GM12891 (cell line): ENCODE data around the gene ANKDD1B.

Experiments used
- DNase-seq: peaks from one replicate; pipeline ENCODE4 v3.0.0; 2011; ENCODE audit warnings: low spot score; ENCODE audit not compliant: insufficient read length
- FAIRE-seq: peaks from 2 replicates; lab custom pipeline; 2011; peaks lifted over from hg19 to GRCh38; lab: Jason Lieb, UNC
- PAX5 ChIP-seq: IDR thresholded peaks from 2 replicates; pipeline ENCODE4 v1.6.1; 2011; ENCODE audit warnings: low read length, moderate library complexity, mild to moderate bottlenecking; ENCODE audit not compliant: insufficient read depth, severe bottlenecking
- POLR2A ChIP-seq: IDR thresholded peaks from 2 replicates; pipeline ENCODE4 v1.6.1; 2011; ENCODE audit warnings: low read depth, low read length, control low read depth
- POLR2AphosphoS5 ChIP-seq: IDR thresholded peaks from 2 replicates; pipeline ENCODE4 v1.6.1; 2011; ENCODE audit warnings: low read depth, low read length, control low read depth
- POU2F2 ChIP-seq: IDR thresholded peaks from 2 replicates; pipeline ENCODE4 v1.6.1; 2011; ENCODE audit warnings: low read depth, mild to moderate bottlenecking, control low read depth, low read length, moderate library complexity
- SPI1 ChIP-seq: IDR thresholded peaks from 2 replicates; pipeline ENCODE4 v1.6.1; 2011; ENCODE audit warnings: low read depth, low read length, control low read depth
- TAF1 ChIP-seq: IDR thresholded peaks from 2 replicates; pipeline ENCODE4 v1.6.1; 2011; ENCODE audit warnings: low read depth, low read length, control low read depth

Gene ANKDD1B

GRCh38 chr5:75630875-75631274 is 19.6 kb downstream of the ANKDD1B start:
- DNase-seq = no peak
- FAIRE-seq = no peak
- TF ChIP-seq POLR2AphosphoS5 (no peak), POLR2A (no peak), POU2F2 (no peak), TAF1 (no peak), PAX5 (no peak), SPI1 (no peak)

DNA sequence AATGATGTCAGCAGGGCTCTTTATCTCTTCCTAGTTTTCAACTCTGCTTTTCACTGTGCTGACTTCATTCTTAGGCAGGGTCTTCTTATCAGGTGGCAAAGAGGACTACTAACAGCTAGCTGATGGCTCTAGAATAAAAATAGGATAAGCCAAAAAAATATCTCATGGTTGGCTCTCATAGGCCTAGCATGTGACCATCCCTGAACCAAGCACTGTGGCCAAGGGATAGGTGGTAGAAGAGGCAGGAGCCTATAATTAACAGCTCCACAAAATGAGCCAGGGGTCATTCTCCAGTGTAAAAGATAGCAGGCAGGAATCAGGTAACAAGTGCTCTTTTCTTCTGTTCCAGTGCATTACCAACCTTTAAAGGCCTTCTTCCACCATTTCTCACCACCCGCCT is 21.1 kb downstream of the ANKDD1B start:
- TF ChIP-seq POU2F2 (no peak), POLR2AphosphoS5 (no peak), PAX5 (no peak), POLR2A (no peak), TAF1 (no peak), SPI1 (no peak)
- no peak for FAIRE-seq
- no peak for DNase-seq

- no peak for FAIRE-seq
- DNase-seq = no peak
Observed at GRCh38 chr5:75637949-75638348, 26.7 kb downstream of the ANKDD1B start.

DNA sequence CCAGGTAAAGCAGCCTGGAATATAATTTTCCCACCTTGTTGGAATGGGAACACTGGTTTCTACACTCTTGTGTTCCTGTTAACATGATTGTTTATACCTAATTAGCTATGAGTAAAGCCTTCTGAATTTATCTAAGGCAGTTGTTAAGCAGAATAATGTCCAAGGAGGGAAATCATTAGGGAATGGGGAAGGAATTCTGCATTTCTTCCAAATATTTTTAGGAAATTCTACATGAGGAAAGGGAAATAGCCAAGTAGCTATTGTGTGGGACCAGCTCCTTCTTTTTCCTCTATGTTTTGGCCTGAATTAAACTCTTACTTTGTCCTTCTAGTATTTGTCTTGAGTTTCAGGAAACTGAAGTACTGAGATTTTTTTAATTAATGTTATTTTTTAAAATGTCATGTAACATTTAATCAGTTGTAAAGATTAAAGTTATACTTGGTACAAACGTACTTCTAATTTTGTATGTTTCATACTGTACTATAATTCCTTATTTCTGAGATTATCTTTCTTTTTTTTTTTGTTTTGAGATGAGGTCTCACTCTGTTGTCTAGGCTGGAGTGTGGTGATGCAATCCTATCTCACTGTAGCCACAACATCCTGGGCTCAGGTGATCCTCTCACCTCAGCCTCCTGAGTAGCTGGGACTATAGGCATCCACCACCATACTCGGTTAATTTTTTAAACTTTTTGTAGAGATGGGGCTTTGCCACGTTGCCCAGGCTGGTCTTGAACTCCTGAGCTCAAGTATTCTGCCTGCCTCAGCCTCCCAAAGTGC is 28.5 kb downstream of the ANKDD1B start:
- FAIRE-seq = no peak
- DNase-seq = no peak
- TF ChIP-seq PAX5 (no peak), POLR2A (no peak), SPI1 (no peak), POU2F2 (no peak), TAF1 (no peak), POLR2AphosphoS5 (no peak)

More at GRCh38 chr5:75637949-75638348, 26.7 kb downstream of the ANKDD1B start:
- TF ChIP-seq POLR2AphosphoS5 (no peak), POLR2A (no peak), TAF1 (no peak)

DNA sequence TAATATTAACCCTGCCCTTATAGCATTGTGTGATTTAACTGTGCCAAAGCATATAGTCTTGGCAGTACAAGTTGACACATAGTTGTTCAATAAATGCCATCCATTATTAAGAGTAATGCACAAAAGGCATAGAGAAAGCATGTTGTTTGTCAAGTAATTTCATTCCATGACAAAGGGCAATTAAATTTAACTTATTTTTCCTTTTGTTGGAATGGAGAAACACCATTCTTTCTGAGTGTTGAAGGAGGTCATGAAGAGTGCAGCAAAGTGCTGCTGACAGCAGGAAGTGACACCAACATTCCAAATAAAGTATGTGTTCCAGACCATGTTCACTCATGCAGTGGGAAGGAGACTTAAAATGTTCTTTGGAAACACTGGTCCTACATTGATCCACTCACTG is 29.1 kb downstream of the ANKDD1B start:
- DNase-seq (no peak), FAIRE-seq (no peak)

DNA sequence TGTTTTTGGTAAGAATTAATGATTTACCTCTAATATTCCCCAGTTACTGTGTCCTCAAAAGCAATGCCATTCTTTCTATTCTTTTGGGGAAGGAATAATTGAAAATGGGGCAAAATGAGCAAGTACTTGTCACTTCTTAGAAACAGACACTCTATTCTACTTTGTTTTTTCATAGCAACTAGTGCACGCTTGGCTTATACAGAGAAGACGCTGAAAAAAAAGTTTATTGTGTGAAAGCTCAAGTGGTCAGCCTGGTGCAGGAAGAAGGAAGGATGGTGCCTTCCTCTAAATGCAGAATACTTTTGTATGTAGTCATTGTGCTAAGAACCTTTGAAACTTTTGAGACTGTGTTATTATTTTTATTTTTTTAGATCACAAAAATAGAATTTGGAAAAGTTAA is 29.6 kb downstream of the ANKDD1B start:
- DNase-seq (no peak), FAIRE-seq (no peak)
- no peak for TF ChIP-seq SPI1
- no peak for TF ChIP-seq PAX5
- no peak for TF ChIP-seq TAF1
- no peak for TF ChIP-seq POLR2A
- no peak for TF ChIP-seq POU2F2
- TF ChIP-seq POLR2AphosphoS5 = no peak

More for the DNA sequence above, 29.1 kb downstream of the ANKDD1B start:
- TF ChIP-seq POLR2A (no peak), TAF1 (no peak), SPI1 (no peak), PAX5 (no peak), POU2F2 (no peak), POLR2AphosphoS5 (no peak)

- FAIRE-seq = peak; percentile 61
- peak; percentile 12 for DNase-seq
- peak; percentile 66 for TF ChIP-seq SPI1
- TF ChIP-seq POLR2A = no peak
Observed at GRCh38 chr5:75648712-75649111, 37.5 kb downstream of the ANKDD1B start.

- FAIRE-seq (no peak), DNase-seq (no peak)
- TF ChIP-seq SPI1 = no peak
- TF ChIP-seq POU2F2 = no peak
- TF ChIP-seq TAF1 = no peak
- TF ChIP-seq POLR2A = no peak
- TF ChIP-seq POLR2AphosphoS5 = no peak
- TF ChIP-seq PAX5 = no peak
Observed at GRCh38 chr5:75651575-75652238, 40.5 kb downstream of the ANKDD1B start.

- TF ChIP-seq SPI1 (no peak), POU2F2 (no peak), TAF1 (no peak)
- FAIRE-seq (no peak), DNase-seq (no peak)
Observed at GRCh38 chr5:75653521-75653920, 42.3 kb downstream of the ANKDD1B start.

DNA sequence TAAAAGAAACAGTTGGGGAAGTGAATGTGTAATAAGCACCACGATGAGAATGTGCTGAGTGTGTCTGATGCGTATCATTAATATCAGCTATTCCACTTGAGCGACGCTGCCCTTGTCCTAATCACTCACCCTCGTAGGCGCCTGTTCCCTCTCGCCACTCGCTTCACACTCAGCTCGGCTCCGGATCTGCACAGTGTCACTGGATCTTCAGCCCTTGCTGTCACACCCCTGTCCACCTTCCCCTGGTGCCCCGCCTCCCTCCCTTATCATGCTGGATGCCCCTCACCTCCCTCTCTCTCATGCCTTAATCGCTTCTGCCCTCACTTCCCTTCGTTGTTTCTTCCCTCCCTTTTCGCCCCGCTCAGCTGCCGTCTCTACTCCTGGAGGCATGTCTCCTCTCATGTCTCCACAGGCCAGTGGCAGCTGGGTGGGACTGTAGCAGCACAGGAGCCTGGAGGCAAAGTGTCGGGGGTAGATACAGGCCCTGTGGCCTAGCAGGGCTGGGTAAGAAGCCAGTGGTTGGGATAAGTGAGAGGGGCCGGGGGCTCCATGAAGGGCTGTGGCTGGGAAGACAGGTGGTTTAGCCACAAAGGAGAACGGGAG is 43.5 kb downstream of the ANKDD1B start:
- no peak for FAIRE-seq
- TF ChIP-seq POLR2AphosphoS5 = no peak
- DNase-seq = no peak
